ENCODE measurements around the gene TMEM256.

The TMEM256 gene

GRCh38 chr17:7403977-7404736, at the start of gene TMEM256:
TMEM256 (minus strand) TSS chr17:7404097; CDS start chr17:7404084, 13 bp downstream.
- TF ChIP-seq CTCF (IDR thresholded peaks at IDR 0.05; ENCODE audit: low read depth, low read length): no peak; the same call in 1 of the 2 replicates
- peak; percentile 99 for DNase-seq (ENCODE audit: extremely low read depth, low read depth)

- no peak for DNase-seq (ENCODE audit: extremely low read depth, low read depth)
- no peak for TF ChIP-seq CTCF (IDR thresholded peaks at IDR 0.05; ENCODE audit: low read depth, low read length)
Measured at GRCh38 chr17:7448461-7448860, 44.6 kb upstream of the TMEM256 start.

- no peak for DNase-seq (ENCODE audit: extremely low read depth, low read depth)
- no peak for TF ChIP-seq CTCF (IDR thresholded peaks at IDR 0.05; ENCODE audit: low read depth, low read length)
Measured at GRCh38 chr17:7445619-7445968, 41.7 kb upstream of the TMEM256 start.

GRCh38 chr17:7444682-7445618, 41.1 kb upstream of the TMEM256 start, which contains the start of gene CHRNB1:
CHRNB1 (plus strand) TSS chr17:7445061; CDS start chr17:7445128, 67 bp downstream.
- TF ChIP-seq CTCF (IDR thresholded peaks at IDR 0.05; ENCODE audit: low read depth, low read length): no peak
- DNase-seq (ENCODE audit: extremely low read depth, low read depth): no peak

GRCh38 chr17:7443499-7444485, 39.9 kb upstream of the TMEM256 start:
- no peak for DNase-seq (ENCODE audit: extremely low read depth, low read depth)
- TF ChIP-seq CTCF (IDR thresholded peaks at IDR 0.05; ENCODE audit: low read depth, low read length): no peak

GRCh38 chr17:7442142-7442541, 38.2 kb upstream of the TMEM256 start:
- DNase-seq (ENCODE audit: extremely low read depth, low read depth): no peak
- no peak for TF ChIP-seq CTCF (IDR thresholded peaks at IDR 0.05; ENCODE audit: low read depth, low read length)

All from AG09319 (cell line).